ENCODE data around the gene WBP4. TPM values are rescaled to one million over a fixed set of nuclear protein-coding genes. Genes with fewer than 3 reads are reported as not detected.
"Not testable (repeated sequence)": the region's sequence is repeated elsewhere in the genome, so short reads cannot be mapped to it uniquely, and the experiment has no call there.

The WBP4 gene
- polyA plus RNA-seq, 2 donors, result 7.8 to 9.5 TPM

- WGBS, 2 donors, result 80 to 96% methylated on average over 2 to 3 of the region's 4 CpGs
- H3K36me3 ChIP-seq (ENCODE audit: control insufficient read depth in 2 of 2, insufficient read depth in 2 of 2, low read length in 1 of 2); H3K27ac ChIP-seq (ENCODE audit: low read depth in 2 of 2, low read length in 1 of 2); H3K4me1 ChIP-seq (ENCODE audit: control insufficient read depth in 2 of 2, insufficient read depth in 2 of 2, low read length in 1 of 2); H3K4me3 ChIP-seq (ENCODE audit: low read depth in 1 of 2, low read length in 2 of 2); H3K27me3 ChIP-seq (ENCODE audit: control insufficient read depth in 1 of 2, insufficient read depth in 2 of 2, low read length in 2 of 2); H3K9me3 ChIP-seq (ENCODE audit: control insufficient read depth in 2 of 2, insufficient read depth in 1 of 2, low read depth in 1 of 2, low read length in 1 of 2): not testable (repeated sequence)
These were observed 18.9 kb upstream of the WBP4 start for GRCh38 chr13:41042419-41042818.

DNA sequence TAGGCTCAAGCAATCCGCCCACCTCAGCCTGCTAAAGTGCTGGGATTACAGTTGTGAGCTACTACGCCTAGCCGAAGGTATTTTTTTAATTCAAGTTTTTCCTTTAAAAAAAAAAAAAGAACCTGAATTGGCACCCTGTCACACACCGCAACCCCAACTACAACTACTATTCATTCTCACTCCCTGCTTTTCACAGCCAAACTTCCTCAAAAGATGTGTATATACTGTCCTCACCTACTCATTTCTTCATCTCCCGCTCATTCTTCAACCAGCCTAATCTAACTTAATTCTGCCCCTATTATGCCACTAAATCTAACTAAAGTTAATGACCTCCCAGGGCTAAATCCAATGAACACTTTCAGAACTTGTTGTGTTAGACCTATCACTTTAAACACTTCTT is 12.7 kb upstream of the WBP4 start:
- Histone ChIP-seq H3K27ac (ENCODE audit: low read depth in 2 of 2, low read length in 1 of 2) (no peak overlapping the region), H3K4me3 (ENCODE audit: low read depth in 1 of 2, low read length in 2 of 2) (no peak overlapping the region), H3K4me1 (ENCODE audit: control insufficient read depth in 2 of 2, insufficient read depth in 2 of 2, low read length in 1 of 2) (no peaks in the 10 kb centered on the region), H3K9me3 (ENCODE audit: control insufficient read depth in 2 of 2, insufficient read depth in 1 of 2, low read depth in 1 of 2, low read length in 1 of 2) (no peaks in the 10 kb centered on the region), H3K27me3 (ENCODE audit: control insufficient read depth in 1 of 2, insufficient read depth in 2 of 2, low read length in 2 of 2) (no peaks in the 10 kb centered on the region), H3K36me3 (ENCODE audit: control insufficient read depth in 2 of 2, insufficient read depth in 2 of 2, low read length in 1 of 2) (peaks cover 0 to 2% of the 10 kb centered on the region in 2 donors)
- 90 to 93% methylated on average over 5 of the region's 5 CpGs for WGBS, 2 donors

DNA sequence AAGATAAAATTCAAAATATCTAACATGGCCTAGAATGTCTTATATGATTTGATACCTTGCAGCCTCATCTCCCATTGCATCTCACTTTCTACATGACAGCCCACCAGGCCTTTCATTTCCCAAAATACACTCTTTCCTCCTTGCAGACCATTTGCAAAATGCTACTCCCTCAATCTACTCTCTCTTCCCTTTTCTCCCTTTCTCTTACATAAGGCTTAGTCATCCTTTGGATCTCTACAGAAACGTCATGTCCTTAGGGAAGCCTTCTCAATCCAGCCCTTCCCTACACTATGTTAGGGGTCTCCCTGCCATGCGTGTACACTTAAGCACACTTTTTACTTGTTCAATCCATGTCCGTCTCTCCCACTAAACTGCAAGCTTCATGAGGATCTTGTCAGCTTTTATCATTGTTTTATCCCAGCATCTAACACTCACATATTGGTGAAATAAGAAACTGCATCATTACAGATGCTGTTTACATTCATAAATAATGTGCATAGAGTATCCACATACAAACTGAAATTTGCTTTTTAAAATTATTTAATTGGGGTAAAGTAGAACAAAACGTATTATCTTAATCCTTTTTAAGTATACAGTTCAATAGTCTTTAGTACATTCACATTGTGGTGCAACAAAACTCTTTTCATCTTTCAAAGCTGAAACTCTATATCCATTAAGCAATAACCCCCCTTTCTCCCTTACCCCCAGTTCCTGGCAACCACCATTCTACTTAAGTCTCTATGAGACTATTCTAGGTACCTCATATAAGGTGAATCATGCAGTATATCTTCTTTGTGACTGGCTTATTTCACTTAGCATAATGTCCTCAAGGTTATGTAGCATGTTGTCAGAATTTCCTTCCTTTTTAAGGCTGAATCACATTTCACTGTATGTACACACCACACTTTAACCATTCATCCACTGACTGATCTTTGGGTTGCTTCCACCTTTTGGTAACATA is 11.5 kb upstream of the WBP4 start:
- Histone ChIP-seq H3K9me3 (ENCODE audit: control insufficient read depth in 2 of 2, insufficient read depth in 1 of 2, low read depth in 1 of 2, low read length in 1 of 2) (no peaks in the 10 kb centered on the region), H3K36me3 (ENCODE audit: control insufficient read depth in 2 of 2, insufficient read depth in 2 of 2, low read length in 1 of 2) (peaks cover 0 to 2% of the 10 kb centered on the region in 2 donors), H3K4me1 (ENCODE audit: control insufficient read depth in 2 of 2, insufficient read depth in 2 of 2, low read length in 1 of 2) (no peaks in the 10 kb centered on the region), H3K27ac (ENCODE audit: low read depth in 2 of 2, low read length in 1 of 2) (no peak overlapping the region), H3K27me3 (ENCODE audit: control insufficient read depth in 1 of 2, insufficient read depth in 2 of 2, low read length in 2 of 2) (no peaks in the 10 kb centered on the region), H3K4me3 (ENCODE audit: low read depth in 1 of 2, low read length in 2 of 2) (no peak overlapping the region)
- 82 to 87% methylated on average over 4 of the region's 4 CpGs for WGBS, 2 donors

GRCh38 chr13:41052441-41052840 is 8.9 kb upstream of the WBP4 start:
- peaks cover 0 to 2% of the 10 kb centered on the region in 2 donors for H3K36me3 ChIP-seq (ENCODE audit: control insufficient read depth in 2 of 2, insufficient read depth in 2 of 2, low read length in 1 of 2)
- no peaks in the 10 kb centered on the region for H3K4me1 ChIP-seq (ENCODE audit: control insufficient read depth in 2 of 2, insufficient read depth in 2 of 2, low read length in 1 of 2)
- 74% methylated on average over 3 of the region's 3 CpGs for WGBS, 2 donors
- H3K4me3 ChIP-seq (ENCODE audit: low read depth in 1 of 2, low read length in 2 of 2), result no peak overlapping the region
- H3K9me3 ChIP-seq (ENCODE audit: control insufficient read depth in 2 of 2, insufficient read depth in 1 of 2, low read depth in 1 of 2, low read length in 1 of 2), result no peaks in the 10 kb centered on the region
- H3K27me3 ChIP-seq (ENCODE audit: control insufficient read depth in 1 of 2, insufficient read depth in 2 of 2, low read length in 2 of 2), result no peaks in the 10 kb centered on the region
- peak overlapping the region in 1 of 2 donors; percentile 55 for H3K27ac ChIP-seq (ENCODE audit: low read depth in 2 of 2, low read length in 1 of 2)

- H3K4me3 ChIP-seq (ENCODE audit: low read depth in 1 of 2, low read length in 2 of 2), result no peak overlapping the region
- H3K27ac ChIP-seq (ENCODE audit: low read depth in 2 of 2, low read length in 1 of 2), result no peak overlapping the region
- 41 to 44% methylated on average over 2 of the region's 2 CpGs for WGBS, 2 donors
- no peaks in the 10 kb centered on the region for H3K4me1 ChIP-seq (ENCODE audit: control insufficient read depth in 2 of 2, insufficient read depth in 2 of 2, low read length in 1 of 2)
- H3K36me3 ChIP-seq (ENCODE audit: control insufficient read depth in 2 of 2, insufficient read depth in 2 of 2, low read length in 1 of 2), result no peaks in the 10 kb centered on the region
- no peaks in the 10 kb centered on the region for H3K27me3 ChIP-seq (ENCODE audit: control insufficient read depth in 1 of 2, insufficient read depth in 2 of 2, low read length in 2 of 2)
- H3K9me3 ChIP-seq (ENCODE audit: control insufficient read depth in 2 of 2, insufficient read depth in 1 of 2, low read depth in 1 of 2, low read length in 1 of 2), result no peaks in the 10 kb centered on the region
These were observed 7.9 kb upstream of the WBP4 start for GRCh38 chr13:41053384-41053826.

GRCh38 chr13:41054212-41054877 is 7.0 kb upstream of the WBP4 start:
- Histone ChIP-seq H3K27me3 (ENCODE audit: control insufficient read depth in 1 of 2, insufficient read depth in 2 of 2, low read length in 2 of 2) (no peaks in the 10 kb centered on the region), H3K9me3 (ENCODE audit: control insufficient read depth in 2 of 2, insufficient read depth in 1 of 2, low read depth in 1 of 2, low read length in 1 of 2) (no peaks in the 10 kb centered on the region), H3K4me3 (ENCODE audit: low read depth in 1 of 2, low read length in 2 of 2) (no peak overlapping the region), H3K36me3 (ENCODE audit: control insufficient read depth in 2 of 2, insufficient read depth in 2 of 2, low read length in 1 of 2) (no peaks in the 10 kb centered on the region), H3K27ac (ENCODE audit: low read depth in 2 of 2, low read length in 1 of 2) (peak overlapping the region in 1 of 2 donors; percentile 22), H3K4me1 (ENCODE audit: control insufficient read depth in 2 of 2, insufficient read depth in 2 of 2, low read length in 1 of 2) (no peaks in the 10 kb centered on the region)
- WGBS, 2 donors, result 43 to 53% methylated on average over 9 of the region's 9 CpGs

GRCh38 chr13:41054919-41055619 is 6.2 kb upstream of the WBP4 start:
- Histone ChIP-seq H3K27me3 (ENCODE audit: control insufficient read depth in 1 of 2, insufficient read depth in 2 of 2, low read length in 2 of 2) (no peaks in the 10 kb centered on the region), H3K4me3 (ENCODE audit: low read depth in 1 of 2, low read length in 2 of 2) (no peak overlapping the region), H3K36me3 (ENCODE audit: control insufficient read depth in 2 of 2, insufficient read depth in 2 of 2, low read length in 1 of 2) (no peaks in the 10 kb centered on the region), H3K27ac (ENCODE audit: low read depth in 2 of 2, low read length in 1 of 2) (peak overlapping the region in 1 of 2 donors; percentile 21), H3K4me1 (ENCODE audit: control insufficient read depth in 2 of 2, insufficient read depth in 2 of 2, low read length in 1 of 2) (no peaks in the 10 kb centered on the region), H3K9me3 (ENCODE audit: control insufficient read depth in 2 of 2, insufficient read depth in 1 of 2, low read depth in 1 of 2, low read length in 1 of 2) (no peaks in the 10 kb centered on the region)
- 83 to 94% methylated on average over 5 of the region's 5 CpGs for WGBS, 2 donors

DNA sequence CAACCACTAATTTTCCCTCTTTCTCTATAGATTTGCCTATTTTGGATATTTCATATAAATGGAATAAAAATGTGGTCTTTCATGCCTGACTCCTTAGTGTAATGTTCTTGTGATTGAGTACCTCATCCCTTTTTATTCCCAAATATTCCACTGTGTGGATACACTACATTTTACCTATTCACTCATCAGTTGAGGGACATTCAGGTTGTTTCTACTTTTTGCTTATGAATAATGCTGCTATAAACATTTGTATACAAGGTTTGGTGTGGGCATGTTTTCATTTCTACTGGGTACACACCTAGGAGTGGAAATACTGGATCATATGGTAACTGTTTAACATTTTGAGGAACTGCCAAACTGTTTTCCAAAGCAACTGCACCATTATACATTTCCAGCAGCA is 5.1 kb upstream of the WBP4 start:
- Histone ChIP-seq H3K36me3 (ENCODE audit: control insufficient read depth in 2 of 2, insufficient read depth in 2 of 2, low read length in 1 of 2) (no peaks in the 10 kb centered on the region), H3K27ac (ENCODE audit: low read depth in 2 of 2, low read length in 1 of 2) (no peak overlapping the region), H3K4me3 (ENCODE audit: low read depth in 1 of 2, low read length in 2 of 2) (no peak overlapping the region), H3K4me1 (ENCODE audit: control insufficient read depth in 2 of 2, insufficient read depth in 2 of 2, low read length in 1 of 2) (no peaks in the 10 kb centered on the region), H3K9me3 (ENCODE audit: control insufficient read depth in 2 of 2, insufficient read depth in 1 of 2, low read depth in 1 of 2, low read length in 1 of 2) (no peaks in the 10 kb centered on the region), H3K27me3 (ENCODE audit: control insufficient read depth in 1 of 2, insufficient read depth in 2 of 2, low read length in 2 of 2) (no peaks in the 10 kb centered on the region)

DNA sequence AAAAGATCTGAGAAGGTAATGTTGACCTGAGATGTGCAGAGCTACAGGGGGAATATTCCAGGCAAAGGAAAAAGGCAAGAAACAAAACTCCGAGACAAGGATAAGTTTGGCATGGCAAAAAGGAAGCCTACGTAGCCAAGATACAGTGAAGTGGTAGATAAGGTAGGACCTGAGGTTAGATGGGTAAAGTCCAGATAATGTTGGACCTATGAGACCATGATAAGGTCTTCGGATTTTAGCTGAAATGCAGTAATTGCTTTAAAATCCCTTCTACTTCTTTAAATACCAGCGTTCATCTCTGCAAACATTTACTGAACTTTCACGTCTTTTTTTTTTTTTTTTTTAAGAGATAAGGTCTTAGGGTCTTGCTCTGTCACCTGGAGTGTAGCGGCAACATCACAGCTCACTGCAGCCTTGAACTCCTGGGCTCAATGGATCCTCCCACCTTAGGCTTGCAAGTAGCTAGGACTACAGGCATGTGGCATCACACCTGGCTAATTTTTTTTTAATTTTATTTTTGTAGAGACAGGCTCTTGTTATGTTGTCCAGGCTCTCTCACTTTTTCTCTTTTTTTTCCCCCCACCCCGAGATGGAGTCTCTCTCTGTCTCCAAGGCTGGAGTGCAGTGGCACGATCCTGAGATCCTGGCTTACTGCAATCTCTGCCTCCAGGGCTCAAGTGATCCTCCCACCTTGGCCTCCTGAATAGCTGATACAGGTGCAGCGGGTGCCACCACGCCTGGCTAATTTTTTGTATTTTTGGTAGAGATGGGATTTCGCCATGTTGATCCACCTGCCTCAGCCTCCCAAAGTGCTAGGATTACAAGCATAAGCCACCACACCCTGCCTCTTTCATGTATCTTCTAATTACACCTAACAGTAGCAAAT is 4.2 kb upstream of the WBP4 start:
- Histone ChIP-seq H3K4me3 (ENCODE audit: low read depth in 1 of 2, low read length in 2 of 2) (no peak overlapping the region), H3K4me1 (ENCODE audit: control insufficient read depth in 2 of 2, insufficient read depth in 2 of 2, low read length in 1 of 2) (no peaks in the 10 kb centered on the region), H3K27ac (ENCODE audit: low read depth in 2 of 2, low read length in 1 of 2) (no peak overlapping the region), H3K9me3 (ENCODE audit: control insufficient read depth in 2 of 2, insufficient read depth in 1 of 2, low read depth in 1 of 2, low read length in 1 of 2) (no peaks in the 10 kb centered on the region), H3K27me3 (ENCODE audit: control insufficient read depth in 1 of 2, insufficient read depth in 2 of 2, low read length in 2 of 2) (no peaks in the 10 kb centered on the region), H3K36me3 (ENCODE audit: control insufficient read depth in 2 of 2, insufficient read depth in 2 of 2, low read length in 1 of 2) (no peaks in the 10 kb centered on the region)
- WGBS, 2 donors, result 70 to 81% methylated on average over 11 of the region's 11 CpGs

Measured in esophagus (tissue), 2 donors.